GM21529 (cell line): ENCODE data around the gene TMC6.
A peak's percentile ranks its signal among the peaks of the same experiment; 100 is the strongest.
"Not testable (repeated sequence)": the region's sequence is repeated elsewhere in the genome, so short reads cannot be mapped to it uniquely, and the experiment has no call there.

ENCODE experiments used
- ATAC-seq: cut with Tn5 transposase; IDR thresholded peaks from one replicate; pipeline ENCODE4 v1.9.1; 2021; ENCODE audit not compliant: unreplicated experiment

The TMC6 gene

DNA sequence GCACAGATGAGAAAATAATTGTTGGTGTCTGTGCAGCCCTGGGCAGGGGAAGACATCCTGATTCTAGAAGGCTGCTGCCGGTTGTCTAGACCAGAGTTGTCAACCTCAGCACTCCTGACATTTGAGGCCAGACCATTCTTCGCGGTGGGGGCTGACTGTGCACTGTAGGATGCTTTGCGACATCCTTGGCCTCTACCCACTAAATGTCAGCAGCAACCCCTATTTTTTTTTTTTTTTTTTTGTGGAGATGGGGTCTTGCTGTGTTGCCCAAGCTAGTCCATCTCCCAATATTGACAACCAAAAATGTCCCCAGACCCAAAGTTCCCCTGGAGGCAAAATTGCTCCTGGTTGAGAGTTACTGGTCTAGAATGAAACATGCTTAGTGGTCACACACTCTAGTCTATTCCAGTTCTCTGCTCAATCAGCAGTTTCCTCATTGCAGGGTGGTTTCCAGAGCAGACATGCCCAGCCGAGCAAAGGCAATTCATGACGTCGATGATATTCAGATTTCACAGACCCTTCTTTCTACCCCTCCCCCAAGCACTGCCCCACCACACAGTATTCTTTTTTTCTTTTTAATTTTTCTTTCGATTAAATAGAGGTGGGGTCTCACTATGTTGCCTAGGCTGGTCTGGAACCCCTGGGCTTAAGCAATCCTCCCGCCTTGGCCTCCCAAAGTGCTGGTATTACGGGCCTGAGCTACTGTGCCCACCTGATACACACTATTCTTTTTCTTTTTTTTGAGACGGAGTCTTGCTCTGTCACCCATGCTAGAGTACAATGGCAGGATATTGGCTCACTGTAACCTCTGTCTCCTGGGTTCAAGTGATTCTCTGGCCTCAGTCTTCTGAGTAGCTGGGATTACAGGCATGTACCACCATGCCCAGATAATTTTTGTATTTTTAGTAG, 26.6 kb upstream of the TMC6 start:
- ATAC-seq = peak; percentile 44

DNA sequence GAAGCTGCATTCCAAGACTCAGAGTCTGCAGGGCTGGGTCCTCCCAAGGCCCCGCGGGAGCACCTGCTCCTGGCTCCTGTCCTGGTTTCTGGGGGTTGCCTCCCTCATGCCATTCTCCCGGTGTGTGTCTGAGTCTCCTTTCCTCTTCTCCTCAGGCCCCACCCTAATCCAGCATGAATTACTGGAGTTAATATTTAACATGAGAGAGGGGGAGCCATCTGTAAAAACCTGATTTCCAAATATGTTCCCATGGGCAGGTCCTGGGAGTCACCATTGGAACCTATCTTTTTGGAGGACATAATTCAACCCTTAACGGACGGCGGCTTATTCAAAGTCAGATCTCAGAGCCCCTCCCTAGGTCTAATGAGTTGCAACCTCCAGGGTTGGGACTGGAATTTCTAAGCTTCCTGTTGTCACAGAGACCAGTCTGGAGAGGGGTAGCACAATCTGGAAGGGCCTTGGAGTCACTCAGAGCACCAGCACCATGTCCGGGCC, 23.0 kb upstream of the TMC6 start:
- ATAC-seq = no peak

DNA sequence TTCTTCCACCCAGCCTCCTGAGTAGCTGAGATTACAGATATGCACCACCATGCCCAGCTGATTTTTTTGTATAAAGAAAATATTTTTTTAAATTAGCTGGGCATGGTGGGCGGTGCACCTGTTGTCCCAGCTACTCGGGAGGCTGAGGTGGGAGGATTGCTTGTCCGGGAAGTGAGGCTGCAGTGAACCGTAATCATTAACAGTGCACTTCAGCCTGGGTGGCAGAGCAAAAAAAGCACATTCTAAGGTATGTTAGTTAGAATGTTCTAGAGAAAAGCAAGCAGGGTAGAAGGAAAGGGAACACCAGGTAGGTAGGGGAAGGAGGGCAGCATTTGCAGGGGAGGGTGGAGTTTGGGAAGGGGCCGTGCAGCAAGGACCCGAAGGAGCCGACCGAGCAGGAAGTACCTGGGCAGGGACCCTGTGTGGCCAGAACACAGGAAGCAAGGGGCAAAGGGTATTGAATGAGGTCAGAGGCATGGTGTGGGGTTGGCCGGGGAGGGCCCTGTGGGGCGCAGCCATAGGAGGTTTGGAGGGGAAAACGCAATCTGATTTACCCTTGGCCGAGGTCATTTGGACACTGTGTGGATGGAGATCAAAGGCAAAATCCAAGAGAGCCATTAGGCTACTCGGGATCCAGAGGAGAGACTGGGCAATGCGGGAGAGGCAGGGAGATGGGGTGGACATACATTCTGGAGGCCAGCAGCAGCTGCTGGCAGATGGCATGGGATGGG, 19.9 kb upstream of the TMC6 start:
- ATAC-seq = no peak

DNA sequence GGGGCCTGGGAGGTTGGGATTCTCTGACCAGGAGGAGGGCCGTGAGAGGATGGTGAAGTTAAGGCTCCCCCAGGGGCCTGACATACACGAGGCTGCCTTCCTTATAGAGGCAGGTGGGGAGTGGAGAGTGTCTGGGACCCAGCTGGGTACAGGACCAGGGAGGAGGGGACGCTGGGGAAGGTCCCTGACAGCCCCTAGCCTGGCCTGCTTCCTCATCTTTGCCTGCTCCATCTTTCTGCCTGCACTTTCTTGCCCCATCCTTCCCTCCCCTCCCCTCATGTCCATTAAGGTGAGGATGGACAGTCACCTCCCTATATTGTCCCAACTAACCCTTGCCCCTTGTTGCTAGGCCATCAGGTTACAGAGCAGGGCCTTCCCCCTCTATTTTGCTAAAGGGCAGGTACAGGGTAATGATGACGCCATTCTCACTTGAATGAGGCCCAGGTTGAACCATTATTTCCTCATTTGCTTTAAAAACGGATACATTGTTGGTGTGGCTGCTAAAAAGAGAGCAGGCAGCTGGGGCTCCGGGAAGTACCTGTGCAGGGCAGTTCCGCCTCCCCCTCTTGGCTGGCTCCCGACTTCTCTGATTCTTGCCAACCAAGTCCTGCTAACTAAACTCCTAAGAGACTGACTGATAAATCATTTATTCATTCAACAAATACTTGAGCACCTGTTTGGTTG, 18.9 kb upstream of the TMC6 start:
- ATAC-seq = no peak

DNA sequence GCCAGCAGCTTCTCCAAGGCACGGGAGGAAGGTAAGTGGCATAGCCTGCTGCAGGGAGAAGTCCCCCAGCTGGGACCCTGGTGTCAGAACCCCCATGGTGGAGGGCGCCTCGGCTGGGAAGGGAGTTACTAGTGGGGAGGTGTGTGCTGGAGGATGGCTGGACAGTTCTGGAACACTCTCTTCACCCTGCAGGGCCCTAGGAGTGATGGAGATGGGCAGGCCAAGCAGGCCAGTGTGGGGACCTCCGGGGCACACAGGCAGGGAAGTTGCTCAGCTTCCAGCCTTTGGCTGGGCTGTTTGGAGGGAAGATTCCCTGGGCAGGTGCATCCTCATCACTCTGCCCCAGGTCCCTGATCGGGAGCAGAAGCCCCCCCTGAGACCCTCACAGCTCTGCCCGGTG, 18.3 kb upstream of the TMC6 start:
- ATAC-seq = no peak

DNA sequence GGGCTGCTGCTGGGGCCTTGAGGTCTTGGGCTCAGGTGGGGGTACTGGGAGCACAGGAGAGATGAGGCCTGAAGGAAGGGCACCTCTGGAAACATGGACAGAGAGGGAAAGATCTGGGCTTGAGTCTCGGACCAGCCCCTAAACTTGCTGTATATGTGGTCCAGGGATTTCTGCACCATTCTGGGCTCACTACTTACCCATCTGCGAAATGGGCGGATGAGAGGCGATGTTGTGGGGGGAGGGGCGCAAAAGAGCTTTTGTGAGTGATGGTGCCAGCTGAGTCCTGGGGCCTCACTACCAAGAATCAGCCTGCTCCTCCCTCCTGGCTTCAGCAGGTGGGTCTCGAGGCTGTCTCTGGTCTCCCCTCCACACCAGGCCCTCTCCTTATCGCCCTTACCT, 17.9 kb upstream of the TMC6 start:
- no peak for ATAC-seq

DNA sequence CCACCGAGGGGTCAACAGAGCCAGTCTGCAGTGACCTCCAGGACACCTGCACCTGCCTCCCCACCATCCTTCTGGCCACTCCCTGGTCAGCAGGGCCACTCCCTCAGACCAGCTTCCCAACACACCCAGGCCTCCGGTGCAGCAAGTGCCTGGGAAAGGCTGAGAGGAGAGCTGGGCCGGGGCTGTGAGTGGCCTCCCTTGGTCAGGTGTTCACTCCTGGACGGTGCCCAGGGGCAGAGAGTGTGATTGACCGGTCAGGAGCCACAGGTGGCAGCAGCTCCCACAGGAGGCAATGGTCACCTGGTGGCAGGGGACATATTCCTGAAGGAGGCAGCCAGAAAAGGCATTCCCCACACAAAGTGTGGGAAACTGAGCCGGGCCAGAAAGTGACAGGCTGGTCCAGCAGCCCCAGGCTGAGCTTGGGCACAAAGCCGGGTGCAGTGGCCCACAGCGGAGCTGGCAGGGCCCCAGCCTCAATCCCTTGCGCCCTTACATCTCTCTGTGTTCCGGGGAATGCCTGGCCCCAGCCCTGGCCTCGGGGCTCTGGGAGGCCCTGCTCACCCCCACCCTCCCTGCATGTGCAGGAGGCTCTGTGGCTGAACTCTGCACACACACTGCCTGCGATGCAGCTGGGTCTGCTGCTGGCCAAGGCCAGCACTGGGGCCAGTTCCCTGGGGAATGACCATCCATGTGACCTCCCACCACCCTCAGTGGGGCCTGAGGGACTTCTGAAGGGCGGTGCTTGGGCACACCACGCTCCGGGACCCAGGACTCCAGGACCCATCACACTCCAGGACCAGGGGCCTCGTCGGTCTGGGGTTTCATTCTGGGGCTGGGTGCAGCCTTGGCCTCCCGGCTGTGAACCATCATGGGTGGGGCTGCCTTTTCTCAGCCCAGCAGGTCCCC, 16.4 kb upstream of the TMC6 start:
- no peak for ATAC-seq

DNA sequence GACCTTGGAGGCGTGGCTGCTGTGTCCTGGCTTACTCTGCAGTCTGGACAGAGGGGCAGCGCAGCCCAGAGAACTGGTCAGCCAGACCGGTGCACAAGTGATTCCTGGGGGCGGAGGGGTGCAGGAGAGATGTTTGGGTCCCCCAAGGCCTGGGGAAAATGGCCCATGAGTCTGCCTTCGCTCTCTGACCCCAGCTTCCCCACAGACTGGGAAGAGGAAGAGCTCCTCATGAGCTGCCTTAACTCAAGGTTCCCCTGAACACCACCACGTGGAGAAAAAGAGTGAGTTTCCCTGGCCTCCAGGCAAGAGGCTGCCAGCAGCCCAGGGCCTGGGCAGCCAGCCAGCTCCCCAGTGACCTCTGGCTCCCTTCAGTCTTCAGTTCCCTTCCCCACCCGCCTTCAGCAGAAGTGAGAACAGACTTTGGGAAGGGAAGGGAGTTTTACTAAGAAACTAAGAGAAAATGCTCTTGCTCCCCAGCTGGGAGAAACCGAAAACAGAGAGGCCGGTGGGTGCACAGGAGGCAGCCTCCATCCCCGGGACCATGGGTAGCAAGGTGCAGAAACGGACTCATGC, 15.7 kb upstream of the TMC6 start:
- ATAC-seq = no peak

DNA sequence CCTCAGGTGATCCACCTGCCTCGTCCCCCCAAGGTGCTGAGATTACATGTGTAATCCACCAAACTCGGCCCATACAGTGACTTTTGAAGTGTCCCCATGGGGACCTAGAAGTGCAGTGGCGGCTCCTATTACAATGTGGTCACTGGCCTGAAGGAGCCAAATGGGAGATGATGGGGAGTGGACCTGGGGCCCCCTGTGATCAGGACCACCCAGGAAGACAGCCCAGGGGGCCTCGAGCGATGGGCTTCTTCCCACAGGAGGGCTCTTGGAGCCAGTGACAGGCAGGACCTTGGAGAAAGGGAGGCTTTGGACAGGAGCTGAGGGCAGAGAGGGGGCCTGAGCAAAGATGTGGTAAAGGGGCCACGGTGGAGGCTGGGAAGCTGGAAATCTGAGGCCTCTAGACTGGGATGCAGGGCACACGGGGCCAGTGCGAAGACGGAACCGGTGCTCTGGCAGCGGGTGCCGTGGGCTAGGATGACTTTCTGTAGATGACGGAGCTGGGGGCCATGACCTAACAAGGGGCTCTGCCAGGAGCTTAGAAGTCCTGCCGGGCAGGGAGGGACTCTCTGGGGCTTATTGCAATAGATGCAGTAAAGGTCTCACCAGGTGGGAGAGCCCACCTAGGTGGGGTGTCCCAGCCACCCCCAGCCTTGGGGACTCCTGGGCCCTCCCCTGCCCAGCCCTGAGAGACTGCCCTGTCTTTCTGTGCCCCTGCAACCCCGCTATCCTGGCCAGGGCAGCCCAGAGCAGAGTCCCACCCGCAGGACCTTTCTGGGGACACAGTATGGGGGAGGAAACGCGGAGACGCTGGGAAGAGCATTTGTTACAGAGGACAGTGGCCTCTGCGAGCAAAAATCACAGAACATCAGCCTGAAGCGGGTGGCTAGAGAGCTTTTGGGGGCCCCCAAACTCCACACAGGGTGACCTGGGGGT, 14.9 kb upstream of the TMC6 start:
- ATAC-seq = no peak

DNA sequence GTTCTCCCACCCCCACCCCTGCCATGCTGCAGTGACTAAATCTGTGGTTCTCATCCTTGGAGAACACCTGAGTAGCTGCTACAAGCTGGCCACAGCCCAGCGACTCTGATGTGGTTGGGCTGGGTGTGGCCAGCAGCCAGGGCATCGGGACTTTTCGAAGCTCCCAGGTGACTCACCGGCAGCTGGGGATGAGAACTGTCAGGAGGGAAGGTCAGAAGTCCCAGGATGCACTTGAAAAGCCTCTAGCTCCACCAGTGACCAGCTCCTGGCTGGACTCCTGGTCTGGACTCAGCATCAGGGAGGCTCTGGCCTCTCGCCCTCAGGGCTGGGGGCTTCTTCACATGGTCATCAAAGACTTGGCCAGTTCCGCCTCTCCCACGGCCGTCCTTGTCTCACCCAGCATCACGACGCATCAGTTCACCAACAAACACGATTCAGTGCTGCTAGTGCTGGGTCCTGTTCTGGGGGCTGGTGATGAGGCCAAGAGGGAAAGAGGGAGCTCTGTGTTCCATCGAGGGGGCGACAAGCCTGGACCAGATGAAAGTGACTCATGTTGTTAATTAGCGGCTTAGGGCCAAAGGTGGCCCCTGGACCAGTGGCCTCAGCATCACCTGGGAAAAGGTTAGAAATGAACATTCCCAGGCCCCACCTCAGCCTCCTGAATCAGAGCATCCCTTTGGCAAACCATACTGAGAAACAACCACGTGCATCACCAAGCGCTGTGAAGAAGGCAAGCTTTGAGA, 13.7 kb upstream of the TMC6 start:
- ATAC-seq = no peak

DNA sequence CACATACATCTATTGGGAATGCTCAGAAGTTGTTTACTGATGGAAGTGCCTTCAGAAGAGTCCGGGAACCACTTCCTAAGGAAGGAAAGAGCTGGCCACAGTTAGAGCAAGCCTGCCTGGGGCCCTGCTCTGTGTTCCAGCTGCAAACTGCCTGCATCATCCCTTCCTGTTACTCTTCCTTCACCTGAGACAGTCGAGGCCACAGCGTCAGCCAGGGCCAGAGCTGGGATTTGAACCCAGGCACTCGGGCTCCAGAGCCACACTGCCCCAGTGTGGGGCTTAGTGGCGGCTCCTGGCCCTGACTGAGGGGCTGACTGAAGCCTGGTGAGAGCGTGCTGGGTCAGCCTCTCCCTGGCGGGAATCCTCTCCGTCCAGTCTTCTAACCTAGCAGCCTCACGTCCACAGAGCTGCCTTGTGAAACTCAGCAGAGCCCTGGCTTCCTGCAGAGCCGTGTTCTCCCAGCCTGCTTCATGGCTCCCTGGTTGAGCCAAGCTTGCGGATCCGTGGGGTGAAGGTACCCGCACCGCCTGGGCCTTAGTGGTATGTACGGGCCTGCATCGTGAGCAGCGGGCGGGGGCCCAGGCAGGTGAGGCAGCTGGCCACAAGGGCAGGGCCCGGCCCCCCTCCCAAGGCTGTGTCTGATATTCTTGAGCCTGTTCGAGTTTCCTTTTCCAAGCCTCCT, 13.0 kb upstream of the TMC6 start:
- no peak for ATAC-seq

DNA sequence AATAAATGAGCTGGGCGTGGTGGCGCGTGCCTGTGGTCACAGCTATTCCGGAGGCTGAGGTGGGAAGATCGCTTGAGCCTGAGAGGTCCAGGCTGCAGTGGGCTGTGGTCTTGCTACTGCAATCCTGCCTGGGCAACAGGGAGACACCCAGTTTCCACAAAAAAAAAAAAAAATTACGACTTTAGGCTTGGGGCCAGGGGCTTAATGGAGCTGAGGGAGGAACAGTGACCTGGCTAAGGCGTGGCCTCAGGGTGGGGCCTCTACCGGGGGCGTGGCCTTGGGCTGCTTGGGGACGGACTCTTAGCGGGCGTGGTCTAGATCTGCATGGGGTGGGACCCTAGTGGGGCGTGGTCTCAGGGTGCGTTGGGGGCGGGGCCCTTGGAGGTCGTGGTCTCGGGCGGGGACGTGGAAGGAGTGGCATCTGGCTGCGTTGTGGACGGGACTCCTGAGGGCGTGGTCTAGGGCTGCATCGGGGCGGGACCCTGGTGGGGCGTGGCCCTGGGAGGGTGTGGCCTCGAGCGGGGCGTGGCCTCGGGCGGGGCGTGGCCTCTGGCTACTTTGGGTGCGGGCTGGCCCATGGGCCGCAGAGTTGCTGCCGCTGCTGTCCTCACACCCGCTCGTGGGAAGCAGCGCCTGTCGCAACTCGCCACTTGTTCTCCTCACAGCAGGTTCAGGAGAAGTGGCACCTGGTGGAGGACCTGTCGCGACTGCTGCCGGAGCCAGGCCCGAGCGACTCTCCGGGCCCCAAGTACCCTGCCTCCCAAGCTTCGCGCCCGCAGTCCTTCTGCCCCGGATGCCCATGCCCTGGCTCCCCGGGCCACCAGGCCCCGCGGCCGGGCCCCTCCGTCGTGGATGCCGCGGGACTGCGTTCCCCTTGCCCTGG, 11.9 kb upstream of the TMC6 start:
- peak; percentile 76 for ATAC-seq

DNA sequence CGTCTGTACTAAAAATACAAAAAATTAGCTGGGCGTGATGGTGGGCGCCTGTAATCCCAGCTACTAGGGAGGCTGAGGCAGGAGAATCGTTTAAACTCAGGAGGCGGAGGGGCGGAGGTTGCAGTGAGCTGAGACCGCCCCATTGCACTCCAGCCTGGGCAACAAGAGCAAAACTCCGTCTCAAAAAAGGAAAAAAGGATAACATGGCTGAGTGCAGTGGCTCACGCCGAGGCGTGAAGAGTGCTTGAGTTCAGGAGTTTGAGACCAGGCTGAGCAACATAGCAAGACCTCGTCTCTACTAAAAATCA, 11.3 kb upstream of the TMC6 start:
- not testable (repeated sequence) for ATAC-seq

DNA sequence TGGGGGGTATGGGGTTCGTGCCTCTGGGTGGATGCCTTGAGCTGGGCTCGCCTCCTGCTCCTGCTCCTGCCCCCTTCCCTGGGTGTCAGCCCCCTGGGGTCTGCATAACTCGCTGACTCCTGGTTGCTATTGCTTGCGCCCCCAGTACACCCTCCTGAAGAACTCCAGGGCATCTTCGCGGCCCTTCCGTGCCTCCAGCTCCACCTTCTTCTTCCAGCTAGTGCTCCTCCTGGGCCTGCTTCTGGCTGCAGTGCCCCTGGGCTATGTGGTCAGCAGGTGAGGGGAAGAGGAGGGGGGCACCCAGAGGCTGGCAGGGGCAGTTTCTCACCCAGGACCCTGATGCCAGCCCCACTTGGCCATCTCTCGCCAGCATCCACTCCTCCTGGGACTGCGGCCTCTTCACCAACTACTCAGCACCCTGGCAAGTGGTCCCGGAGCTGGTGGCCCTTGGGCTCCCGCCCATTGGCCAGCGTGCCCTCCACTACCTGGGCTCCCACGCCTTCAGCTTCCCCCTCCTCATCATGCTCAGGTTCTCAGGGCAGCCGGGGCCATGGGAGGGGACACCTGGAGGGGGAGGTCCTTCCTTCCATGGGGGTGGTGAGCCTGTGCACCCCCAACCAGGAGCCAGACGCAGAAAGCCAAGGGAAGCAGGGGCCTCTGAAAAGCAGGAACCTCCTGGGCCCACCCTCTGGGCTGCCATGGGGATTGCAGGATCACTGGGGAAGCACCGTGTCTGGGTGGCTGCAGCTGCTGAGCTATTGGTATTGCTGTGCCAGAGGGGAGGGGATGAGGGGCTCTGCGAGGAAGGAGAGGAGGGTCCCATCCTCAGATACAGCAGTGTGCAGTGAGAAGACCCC, 9.9 kb upstream of the TMC6 start:
- ATAC-seq = no peak

DNA sequence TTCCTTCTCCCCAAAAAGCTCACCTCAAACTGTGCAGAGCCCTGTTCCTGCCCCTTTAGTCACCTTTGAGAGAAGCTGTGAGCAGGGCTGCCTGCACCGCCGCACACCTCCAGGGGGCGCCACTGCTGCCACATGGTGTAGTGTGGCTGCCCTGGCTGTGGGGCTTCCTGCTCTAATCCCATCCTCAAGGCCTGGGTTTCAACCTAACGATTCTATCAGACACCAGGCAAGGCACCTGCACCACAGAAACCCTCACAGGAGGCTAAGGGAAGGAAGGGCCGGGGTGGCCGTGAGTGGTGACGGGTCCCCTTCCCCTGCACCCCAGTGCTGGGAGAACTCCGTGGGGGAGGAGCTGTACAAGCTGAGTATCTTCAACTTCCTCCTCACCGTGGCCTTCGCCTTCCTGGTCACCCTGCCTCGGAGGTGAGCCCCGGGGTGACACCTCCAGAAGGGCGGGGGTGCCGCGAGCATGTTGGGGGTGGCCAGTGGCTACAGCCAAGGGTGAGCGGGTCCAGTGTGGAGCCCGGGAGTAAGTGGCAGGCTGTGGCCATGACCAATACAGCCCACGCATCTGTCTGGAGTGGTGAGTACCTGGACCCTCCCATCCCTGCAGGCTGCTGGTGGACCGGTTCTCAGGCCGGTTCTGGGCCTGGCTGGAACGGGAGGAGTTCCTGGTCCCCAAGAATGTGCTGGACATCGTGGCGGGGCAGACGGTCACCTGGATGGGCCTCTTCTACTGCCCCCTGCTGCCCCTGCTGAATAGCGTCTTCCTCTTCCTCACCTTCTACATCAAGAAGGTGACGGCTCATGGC, 9.0 kb upstream of the TMC6 start:
- no peak for ATAC-seq
